Activated CD4-positive, alpha-beta memory T cell treated with anti-CD3 and anti-CD28 coated beads, Interleukin-2, amount 10 ng/mL, durations not matched to agents 7 days and 5 days (primary cell): ENCODE data around the gene WWC1. TPM values are rescaled to one million over a fixed set of nuclear protein-coding genes. Genes with fewer than 3 reads are reported as not detected.

Source experiments
- CTCF ChIA-PET: fragments of 350-600 bp; sonication (Branson Sonifier 250); formaldehyde crosslinking; loops from one replicate; lab custom pipeline; 2021; ENCODE audit warnings: antibody characterized with exemption, inconsistent platforms; lab: Charles Lee
- POLR2A ChIA-PET: fragments of 350-600 bp; sonication (Branson Sonifier 250); formaldehyde crosslinking; loops from one replicate; lab custom pipeline; 2021; ENCODE audit warnings: antibody characterized with exemption; lab: Charles Lee
- DNase-seq: peaks from one replicate; pipeline ENCODE4 v3.0.0-alpha.2; 2020
- H3K27ac Mint-ChIP-seq: one replicate; pipeline ENCODE4 v1.8.0; 2021; ENCODE audit warnings: mild to moderate bottlenecking, mixed read lengths
- H3K27me3 Mint-ChIP-seq: one replicate; pipeline ENCODE4 v1.8.0; 2021; ENCODE audit warnings: mixed read lengths
- H3K36me3 Mint-ChIP-seq: one replicate; pipeline ENCODE4 v1.8.0; 2021; ENCODE audit warnings: low read depth, mixed read lengths
- H3K4me1 Mint-ChIP-seq: one replicate; pipeline ENCODE4 v1.8.0; 2021; ENCODE audit warnings: mixed read lengths
- H3K4me3 Mint-ChIP-seq: one replicate; pipeline ENCODE4 v1.8.0; 2021; ENCODE audit warnings: mild to moderate bottlenecking, mixed read lengths
- H3K9me3 Mint-ChIP-seq: one replicate; pipeline ENCODE4 v1.8.0; 2021; ENCODE audit warnings: mixed read lengths
- total RNA-seq, 2 experiments: library from RNA; stranded (reverse); gene quantifications; one replicate each; pipeline ENCODE4 v1.2.3, GENCODE V29; 2021

Gene WWC1
- total RNA-seq, 2 experiments from 2014 or later = not detected

DNA sequence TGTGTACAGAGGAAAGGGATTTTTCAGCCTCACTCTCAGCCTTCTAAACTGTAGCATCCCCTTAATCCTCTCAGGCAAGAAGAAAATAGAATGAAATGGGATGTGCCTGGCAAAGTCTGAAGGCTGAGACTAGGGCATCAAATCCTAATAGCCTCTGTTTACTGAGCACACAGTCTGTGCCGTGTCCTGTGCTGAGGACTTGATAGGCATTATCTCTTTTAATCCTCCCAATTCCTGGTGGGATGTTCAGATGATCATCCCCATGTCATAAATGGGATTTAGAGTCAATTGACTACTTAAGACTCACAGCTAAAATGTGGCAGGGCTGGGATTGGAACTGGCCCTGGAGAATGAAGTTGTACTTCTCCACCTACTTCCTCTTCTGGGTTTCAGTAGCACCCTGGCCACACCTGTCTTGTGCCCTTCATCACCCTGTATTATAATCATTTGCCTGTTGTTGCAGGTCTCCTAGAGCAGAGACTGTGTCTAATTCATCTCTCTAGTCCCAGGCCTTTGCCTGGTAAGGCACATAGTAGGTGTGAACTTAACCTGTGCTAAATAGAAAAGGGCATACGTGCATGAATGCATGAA, 81.0 kb downstream of the WWC1 start:
- Mint-ChIP-seq H3K4me1 (peaks cover 9% of the 10 kb centered on the region), H3K9me3 (no peaks in the 10 kb centered on the region), H3K4me3 (no peak overlapping the region), H3K27me3 (no peaks in the 10 kb centered on the region), H3K27ac (no peak overlapping the region), H3K36me3 (no peaks in the 10 kb centered on the region)
- CTCF ChIA-PET = no interaction called here
- no peak for DNase-seq
- POLR2A ChIA-PET = no interaction called here

DNA sequence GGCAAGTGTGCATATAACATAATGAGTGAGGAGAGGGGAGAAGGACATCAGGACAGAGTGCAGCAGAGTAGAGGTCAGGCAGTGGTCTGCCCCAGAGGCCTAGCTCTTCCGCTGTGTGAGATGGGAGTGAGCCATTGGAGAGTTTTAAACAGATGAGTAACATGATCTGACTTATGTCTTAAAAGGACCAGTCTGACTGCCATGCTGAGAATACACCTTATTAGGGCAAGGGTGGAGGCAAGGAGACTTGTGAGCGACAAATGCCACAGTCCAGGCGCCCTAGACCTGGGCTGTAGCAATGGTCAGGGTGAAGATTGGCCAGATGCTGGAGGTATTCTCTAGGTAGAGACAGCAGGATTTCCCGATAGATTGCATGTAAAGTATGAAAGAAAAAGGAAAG, 83.1 kb downstream of the WWC1 start:
- ChIA-PET POLR2A (no interaction called here), CTCF (no interaction called here)
- Mint-ChIP-seq H3K4me1 (peaks cover 16% of the 10 kb centered on the region), H3K27ac (no peak overlapping the region), H3K9me3 (no peaks in the 10 kb centered on the region), H3K36me3 (peaks cover 3% of the 10 kb centered on the region), H3K4me3 (no peak overlapping the region), H3K27me3 (no peaks in the 10 kb centered on the region)
- no peak for DNase-seq

DNA sequence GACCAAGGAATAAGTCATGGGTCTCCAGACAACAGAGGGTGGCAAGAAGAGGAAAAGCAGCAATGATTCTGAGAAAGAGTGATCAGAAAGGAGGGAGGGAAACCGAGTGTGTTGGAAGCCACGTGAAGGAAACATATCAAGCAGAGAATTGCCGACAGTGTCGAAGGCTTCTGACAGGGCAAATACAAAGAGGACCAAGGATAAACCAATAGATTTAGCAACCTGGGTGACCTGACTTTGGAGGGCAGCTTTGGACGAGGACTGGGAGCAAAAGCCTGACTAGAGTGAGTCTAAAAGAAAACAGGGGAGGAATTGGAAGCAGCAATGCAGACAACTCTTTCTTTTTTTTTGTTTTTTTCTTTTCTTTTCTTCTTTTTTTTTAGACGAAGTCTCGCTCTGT, 83.8 kb downstream of the WWC1 start:
- Mint-ChIP-seq H3K36me3 (peaks cover 3% of the 10 kb centered on the region), H3K4me1 (peaks cover 16% of the 10 kb centered on the region), H3K9me3 (no peaks in the 10 kb centered on the region), H3K4me3 (no peak overlapping the region), H3K27me3 (no peaks in the 10 kb centered on the region), H3K27ac (no peak overlapping the region)
- ChIA-PET CTCF (no interaction called here), POLR2A (no interaction called here)
- no peak for DNase-seq

DNA sequence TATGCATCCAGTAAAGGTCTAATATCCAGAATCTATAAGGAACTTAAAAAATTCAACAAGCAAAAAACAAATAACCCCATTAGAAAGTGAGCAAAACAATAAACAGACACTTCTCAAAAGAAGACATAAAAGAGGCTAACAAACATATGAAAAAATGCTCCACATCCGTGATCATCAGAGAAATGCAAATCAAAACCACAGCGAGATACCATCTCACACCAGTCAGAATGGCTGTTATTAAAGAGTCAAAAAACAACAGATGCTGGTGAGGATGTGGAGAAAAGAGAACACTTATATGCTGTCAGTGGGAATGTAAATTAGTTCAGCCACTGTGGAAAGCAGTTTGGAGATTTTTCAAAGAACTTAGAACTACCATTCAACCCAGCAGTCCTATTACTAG, 86.1 kb downstream of the WWC1 start:
- ChIA-PET POLR2A (no interaction called here), CTCF (interaction anchor here (1.0 kb wide), 1 partner anchor 108 kb away, joined by 3 read pairs; no protein-coding TSS in a partner anchor)
- H3K27ac Mint-ChIP-seq = peak overlapping the region; percentile 58
- H3K36me3 Mint-ChIP-seq = peaks cover 3% of the 10 kb centered on the region
- no peaks in the 10 kb centered on the region for H3K27me3 Mint-ChIP-seq
- H3K4me3 Mint-ChIP-seq = peak overlapping the region; percentile 18
- H3K4me1 Mint-ChIP-seq = peaks cover 19% of the 10 kb centered on the region
- H3K9me3 Mint-ChIP-seq = no peaks in the 10 kb centered on the region
- DNase-seq = peak; percentile 27

DNA sequence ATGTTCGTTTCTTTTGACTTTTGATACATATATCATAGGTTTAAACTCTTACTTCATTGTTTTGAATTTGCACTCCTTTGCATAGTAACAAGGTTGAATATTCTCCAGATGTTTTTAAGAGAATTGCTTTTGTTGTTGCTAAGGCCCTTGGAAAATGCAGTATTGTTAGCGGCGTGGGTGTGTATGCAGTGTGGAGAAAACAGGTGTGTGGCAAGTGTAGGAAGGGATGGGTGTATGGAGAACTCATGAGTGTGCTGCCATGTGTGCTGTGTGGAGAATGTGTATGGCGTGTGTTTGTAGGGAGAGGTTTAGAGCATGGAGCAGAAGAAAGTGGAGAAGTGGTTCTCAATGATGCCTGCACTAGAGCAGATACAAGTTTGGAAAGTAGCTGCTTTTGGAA, 87.3 kb downstream of the WWC1 start:
- ChIA-PET CTCF (no interaction called here), POLR2A (no interaction called here)
- peaks cover 5% of the 10 kb centered on the region for H3K36me3 Mint-ChIP-seq
- H3K27ac Mint-ChIP-seq = no peak overlapping the region
- H3K27me3 Mint-ChIP-seq = no peaks in the 10 kb centered on the region
- no peaks in the 10 kb centered on the region for H3K9me3 Mint-ChIP-seq
- no peak for DNase-seq
- H3K4me1 Mint-ChIP-seq = peaks cover 25% of the 10 kb centered on the region
- H3K4me3 Mint-ChIP-seq = no peak overlapping the region

DNA sequence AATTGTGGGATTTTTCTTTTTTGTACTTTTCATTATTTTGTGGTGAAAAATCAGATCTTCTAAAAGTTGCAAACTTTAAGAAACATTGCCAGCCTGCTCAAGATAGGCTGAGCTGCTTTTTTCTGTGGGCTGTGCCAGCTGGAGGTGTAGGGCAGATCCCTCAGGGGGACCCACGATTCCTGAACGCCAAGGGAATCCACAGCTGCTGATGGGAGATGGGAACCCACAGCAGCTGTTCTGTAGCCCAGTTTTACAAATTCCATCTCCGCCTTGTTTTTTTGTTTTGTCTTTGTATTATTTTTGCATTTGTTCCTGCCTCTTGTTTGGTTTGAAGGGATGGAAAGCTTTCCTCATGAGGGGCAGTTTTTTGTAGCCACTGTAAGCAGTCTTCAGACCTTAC, 91.0 kb downstream of the WWC1 start:
- Mint-ChIP-seq H3K4me1 (peaks cover 16% of the 10 kb centered on the region), H3K27ac (no peak overlapping the region), H3K9me3 (peaks cover 5% of the 10 kb centered on the region), H3K4me3 (no peak overlapping the region), H3K36me3 (peaks cover 5% of the 10 kb centered on the region), H3K27me3 (no peaks in the 10 kb centered on the region)
- ChIA-PET CTCF (no interaction called here), POLR2A (no interaction called here)
- DNase-seq = no peak

DNA sequence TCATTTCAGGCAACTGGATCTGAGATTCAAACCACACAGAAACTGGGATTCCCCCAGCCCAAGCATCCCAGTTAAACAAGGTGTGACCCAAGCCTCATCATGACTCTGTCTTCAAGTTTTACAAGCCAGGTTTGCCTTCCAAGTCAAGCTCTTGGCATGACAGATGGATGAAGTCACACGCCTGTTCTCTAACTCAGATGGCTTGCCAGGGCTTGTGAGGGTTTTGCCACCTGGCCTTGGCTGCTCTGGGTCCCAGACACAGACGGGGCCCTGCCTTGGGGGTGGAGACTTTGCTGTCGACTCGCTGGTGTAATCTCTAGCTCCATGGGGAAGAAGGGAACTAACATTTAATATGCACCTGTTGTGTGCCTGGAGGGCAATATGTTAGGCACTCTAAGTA, 99.0 kb downstream of the WWC1 start:
- H3K27me3 Mint-ChIP-seq = peaks cover 8% of the 10 kb centered on the region
- ChIA-PET POLR2A (no interaction called here), CTCF (no interaction called here)
- DNase-seq = no peak
- no peaks in the 10 kb centered on the region for H3K4me1 Mint-ChIP-seq
- H3K36me3 Mint-ChIP-seq = no peaks in the 10 kb centered on the region
- H3K27ac Mint-ChIP-seq = no peak overlapping the region
- H3K9me3 Mint-ChIP-seq = peaks cover 7% of the 10 kb centered on the region
- no peak overlapping the region for H3K4me3 Mint-ChIP-seq

DNA sequence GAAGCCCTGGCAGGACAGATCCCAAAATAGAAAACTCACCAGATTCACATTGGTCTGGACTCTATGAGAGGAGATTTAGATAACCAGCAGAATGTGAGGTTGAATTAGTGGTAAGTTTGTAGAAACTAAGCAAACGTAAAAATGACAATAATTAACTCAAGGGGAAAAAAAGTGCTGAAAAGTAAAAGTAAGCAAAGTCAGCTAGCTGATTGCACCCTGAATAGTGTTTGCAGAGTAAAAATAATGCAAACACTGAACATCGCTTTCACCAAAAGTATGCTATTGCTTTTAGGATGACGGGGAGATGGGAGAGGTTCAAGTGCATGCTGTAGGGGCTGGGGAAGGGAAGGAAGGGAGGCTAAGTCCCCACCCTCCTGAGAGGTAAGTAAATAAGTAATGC, 102.3 kb downstream of the WWC1 start:
- DNase-seq = no peak
- CTCF ChIA-PET = no interaction called here
- POLR2A ChIA-PET = no interaction called here
- no peaks in the 10 kb centered on the region for H3K4me1 Mint-ChIP-seq
- H3K36me3 Mint-ChIP-seq = no peaks in the 10 kb centered on the region
- H3K27ac Mint-ChIP-seq = no peak overlapping the region
- H3K4me3 Mint-ChIP-seq = no peak overlapping the region
- H3K27me3 Mint-ChIP-seq = peaks cover 8% of the 10 kb centered on the region
- peaks cover 4% of the 10 kb centered on the region for H3K9me3 Mint-ChIP-seq

DNA sequence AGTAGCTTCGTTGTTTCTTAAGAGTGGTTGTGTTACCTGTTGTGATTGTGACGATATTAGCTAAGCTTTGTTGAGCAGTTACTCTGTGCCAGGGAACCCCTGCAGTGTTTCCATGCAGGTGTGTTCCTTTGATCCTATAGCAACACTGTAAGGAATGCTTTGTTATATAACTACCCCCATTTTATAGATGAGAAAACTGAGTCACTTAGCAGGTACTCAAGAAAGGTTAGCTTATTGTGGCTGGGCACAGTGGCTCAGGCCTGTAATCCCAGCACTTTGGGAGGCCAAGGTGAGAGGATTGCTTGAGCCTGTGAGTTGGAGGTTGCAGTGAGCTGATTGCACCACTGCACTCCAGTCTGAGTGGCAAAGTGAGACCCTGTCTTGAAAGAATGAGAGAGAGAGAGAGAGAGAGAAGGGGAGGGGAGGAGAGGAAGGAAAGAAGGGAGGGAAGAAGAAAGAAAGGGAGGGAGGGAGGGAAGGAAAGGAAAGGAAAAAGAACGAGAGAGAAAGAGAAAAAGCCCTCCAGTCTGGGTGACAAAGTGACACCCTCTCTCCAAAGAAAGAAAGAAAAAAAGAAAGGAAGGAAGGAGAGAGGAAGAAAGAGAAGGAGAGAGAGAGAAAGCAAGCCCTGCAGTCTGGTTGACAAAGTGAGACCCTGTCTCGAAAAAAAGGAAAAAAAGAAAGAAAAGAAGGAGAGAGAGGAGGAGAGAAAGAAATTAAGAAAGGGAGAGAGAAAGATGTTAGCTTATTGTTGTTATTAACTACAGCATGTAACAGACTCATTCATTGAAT, 109.2 kb downstream of the WWC1 start:
- H3K4me1 Mint-ChIP-seq = no peaks in the 10 kb centered on the region
- no peaks in the 10 kb centered on the region for H3K36me3 Mint-ChIP-seq
- no peak overlapping the region for H3K4me3 Mint-ChIP-seq
- no peak for DNase-seq
- ChIA-PET POLR2A (no interaction called here), CTCF (interaction anchor here (1.2 kb wide), 1 partner anchor 9 kb away, joined by 3 read pairs; no protein-coding TSS in a partner anchor)
- no peaks in the 10 kb centered on the region for H3K9me3 Mint-ChIP-seq
- H3K27me3 Mint-ChIP-seq = peaks cover 10% of the 10 kb centered on the region
- no peak overlapping the region for H3K27ac Mint-ChIP-seq

DNA sequence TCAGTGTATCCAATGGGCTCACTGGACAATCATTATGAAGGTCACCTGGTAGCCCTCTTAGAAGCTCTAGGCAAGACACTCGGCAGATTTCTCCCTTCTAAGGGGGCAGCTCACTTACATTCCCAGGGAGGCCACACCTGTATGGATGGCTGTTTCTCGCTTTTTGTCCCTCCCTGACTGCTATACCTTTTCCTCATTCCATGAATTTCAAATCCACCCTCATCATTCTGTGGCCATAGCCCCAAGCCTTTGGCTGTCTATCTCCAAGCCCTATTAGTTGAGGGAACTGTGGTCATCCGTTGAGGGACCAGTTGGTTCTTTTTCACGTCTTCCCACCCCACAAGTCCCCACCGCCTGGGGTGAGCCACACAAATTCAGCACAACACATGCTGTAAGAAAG, 109.8 kb downstream of the WWC1 start:
- CTCF ChIA-PET = no interaction called here
- no peaks in the 10 kb centered on the region for H3K4me1 Mint-ChIP-seq
- H3K27me3 Mint-ChIP-seq = peaks cover 14% of the 10 kb centered on the region

DNA sequence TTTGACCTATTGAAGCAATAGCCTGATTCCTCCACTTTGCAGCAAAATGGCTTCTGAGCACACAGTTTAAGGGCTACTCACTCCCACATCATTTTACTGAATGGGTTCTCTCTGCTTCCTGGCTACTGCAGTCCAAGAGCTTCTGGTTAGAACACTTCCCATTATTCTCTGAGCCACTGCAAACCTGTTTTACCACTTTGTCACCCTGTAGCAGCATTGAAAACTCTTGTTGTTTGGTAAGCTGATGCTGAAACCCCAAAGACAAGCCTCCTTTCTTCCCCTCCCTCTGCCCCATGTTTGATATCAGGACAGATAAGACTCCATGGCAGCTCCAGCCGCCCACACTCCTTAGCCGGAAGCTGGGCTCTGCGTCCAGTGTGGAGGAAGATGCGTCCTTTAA, 110.4 kb downstream of the WWC1 start:
- H3K4me3 Mint-ChIP-seq = no peak overlapping the region
- no peaks in the 10 kb centered on the region for H3K9me3 Mint-ChIP-seq
- no peak for DNase-seq
- POLR2A ChIA-PET = no interaction called here
- peaks cover 15% of the 10 kb centered on the region for H3K27me3 Mint-ChIP-seq
- H3K4me1 Mint-ChIP-seq = no peaks in the 10 kb centered on the region
- no peaks in the 10 kb centered on the region for H3K36me3 Mint-ChIP-seq
- CTCF ChIA-PET = interaction anchor here (0.6 kb wide), 1 partner anchor 57 kb away, joined by 4 read pairs; no protein-coding TSS in a partner anchor
- no peak overlapping the region for H3K27ac Mint-ChIP-seq

More for the DNA sequence above, 109.8 kb downstream of the WWC1 start:
- DNase-seq = no peak
- no peak overlapping the region for H3K4me3 Mint-ChIP-seq
- no peak overlapping the region for H3K27ac Mint-ChIP-seq
- H3K9me3 Mint-ChIP-seq = no peaks in the 10 kb centered on the region
- no peaks in the 10 kb centered on the region for H3K36me3 Mint-ChIP-seq
- POLR2A ChIA-PET = no interaction called here

DNA sequence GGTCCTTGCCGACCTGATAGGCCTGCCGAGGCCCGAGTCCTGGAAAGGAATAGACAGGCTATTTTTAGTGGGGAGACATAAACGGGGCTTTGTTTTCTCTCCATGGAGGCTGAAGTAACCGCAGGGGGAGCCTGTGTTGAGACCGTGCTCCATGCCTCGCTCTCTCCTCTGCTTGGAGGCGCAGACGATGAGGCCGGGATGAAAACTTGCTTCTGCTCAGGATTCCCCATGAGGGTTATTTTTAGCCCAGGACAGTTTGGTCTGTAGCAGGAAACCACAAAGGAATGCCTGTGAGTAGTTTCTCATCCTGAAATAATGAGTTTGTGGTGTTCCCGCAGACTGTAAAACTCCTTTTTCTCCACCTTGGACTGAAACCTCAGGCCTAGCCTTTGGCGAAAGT, 112.9 kb downstream of the WWC1 start:
- DNase-seq = no peak
- Mint-ChIP-seq H3K27me3 (peaks cover 28% of the 10 kb centered on the region), H3K36me3 (no peaks in the 10 kb centered on the region), H3K27ac (no peak overlapping the region), H3K4me3 (no peak overlapping the region), H3K9me3 (no peaks in the 10 kb centered on the region), H3K4me1 (peaks cover 11% of the 10 kb centered on the region)
- POLR2A ChIA-PET = no interaction called here
- CTCF ChIA-PET = no interaction called here

DNA sequence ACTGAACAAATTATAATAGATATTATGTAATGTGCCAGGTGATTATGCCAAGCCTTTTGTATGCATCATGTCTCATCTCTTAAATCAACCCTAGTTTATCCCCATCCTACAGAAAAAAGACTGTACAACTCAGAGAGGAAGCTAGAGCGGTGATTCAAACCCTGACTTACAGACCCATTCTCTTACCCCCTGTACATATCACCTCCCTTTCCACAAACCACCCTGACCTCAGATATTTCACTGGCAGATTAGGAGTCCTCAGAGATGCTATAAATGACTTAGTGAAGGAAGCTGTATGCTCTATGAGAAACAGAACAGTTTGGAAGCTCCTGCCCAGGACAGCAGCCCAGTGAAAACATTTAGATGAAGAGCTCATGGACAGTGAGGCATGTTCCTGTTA, 115.8 kb downstream of the WWC1 start:
- POLR2A ChIA-PET = no interaction called here
- no peak overlapping the region for H3K27ac Mint-ChIP-seq
- CTCF ChIA-PET = no interaction called here
- H3K9me3 Mint-ChIP-seq = no peaks in the 10 kb centered on the region
- no peak for DNase-seq
- peaks cover 25% of the 10 kb centered on the region for H3K4me1 Mint-ChIP-seq
- no peak overlapping the region for H3K4me3 Mint-ChIP-seq
- peaks cover 35% of the 10 kb centered on the region for H3K27me3 Mint-ChIP-seq
- H3K36me3 Mint-ChIP-seq = no peaks in the 10 kb centered on the region
